Fibroblast of skin of right quadriceps (primary cell): ENCODE measurements around the gene ST6GALNAC6.

Source experiments
- DNase-seq: peaks from one replicate; pipeline ENCODE4 v3.0.0-alpha.2; 2013

ST6GALNAC6 gene

GRCh38 chr9:127931092-127931881 lies 31.9 kb upstream of the ST6GALNAC6 start:
- peak; percentile 65 for DNase-seq

- DNase-seq = peak; percentile 71
Observed at GRCh38 chr9:127930231-127931091, 31.1 kb upstream of the ST6GALNAC6 start, which contains the start of gene PIP5KL1. Gene PIP5KL1 (minus strand): TSS chr9:127930777. CDS start chr9:127930752, 25 bp downstream.

GRCh38 chr9:127929625-127929979 lies 30.2 kb upstream of the ST6GALNAC6 start:
- DNase-seq = no peak

GRCh38 chr9:127928676-127929624 lies 29.5 kb upstream of the ST6GALNAC6 start:
- DNase-seq = no peak

GRCh38 chr9:127927988-127928675 lies 28.7 kb upstream of the ST6GALNAC6 start:
- DNase-seq = no peak

DNA sequence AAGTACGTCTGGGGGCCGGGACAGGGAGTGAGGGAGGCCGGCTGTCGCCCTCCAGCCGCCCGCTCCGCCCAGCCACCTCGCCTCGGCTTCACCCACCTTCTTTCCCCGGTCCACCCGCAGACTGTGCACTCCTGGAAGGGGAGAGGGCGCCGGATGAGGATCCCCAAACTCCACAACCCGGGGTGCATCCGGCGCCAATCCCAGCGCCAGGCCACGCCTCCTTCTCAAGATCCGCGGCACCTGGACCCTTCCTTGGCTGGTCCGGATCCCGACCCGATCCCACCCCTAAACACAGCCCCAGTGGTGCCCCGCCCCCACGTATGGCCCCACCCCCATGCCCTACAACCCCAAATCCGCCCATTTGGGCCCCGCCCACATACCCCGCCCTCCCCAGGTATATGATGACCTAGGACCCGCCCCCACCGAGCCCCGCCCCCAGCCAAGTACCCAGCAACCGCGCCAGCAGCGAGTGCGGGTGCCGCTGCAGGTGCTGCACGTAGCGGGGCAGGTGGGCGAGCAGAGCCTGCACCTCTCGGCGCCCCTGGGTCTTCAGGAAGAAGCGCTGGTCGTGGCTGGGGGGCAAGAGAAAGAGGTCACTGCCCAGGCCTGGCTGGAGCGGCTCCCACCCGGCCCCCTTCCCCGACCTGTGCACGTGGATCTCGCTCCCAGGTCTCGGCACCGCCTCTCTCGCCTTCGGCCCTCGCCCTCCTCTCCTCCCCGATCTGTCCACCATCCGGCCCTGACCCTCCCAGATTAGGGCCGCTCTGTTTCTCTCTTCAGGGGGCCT lies 28.0 kb upstream of the ST6GALNAC6 start:
- DNase-seq = no peak

GRCh38 chr9:127926906-127927200 lies 27.4 kb upstream of the ST6GALNAC6 start:
- DNase-seq = no peak

DNA sequence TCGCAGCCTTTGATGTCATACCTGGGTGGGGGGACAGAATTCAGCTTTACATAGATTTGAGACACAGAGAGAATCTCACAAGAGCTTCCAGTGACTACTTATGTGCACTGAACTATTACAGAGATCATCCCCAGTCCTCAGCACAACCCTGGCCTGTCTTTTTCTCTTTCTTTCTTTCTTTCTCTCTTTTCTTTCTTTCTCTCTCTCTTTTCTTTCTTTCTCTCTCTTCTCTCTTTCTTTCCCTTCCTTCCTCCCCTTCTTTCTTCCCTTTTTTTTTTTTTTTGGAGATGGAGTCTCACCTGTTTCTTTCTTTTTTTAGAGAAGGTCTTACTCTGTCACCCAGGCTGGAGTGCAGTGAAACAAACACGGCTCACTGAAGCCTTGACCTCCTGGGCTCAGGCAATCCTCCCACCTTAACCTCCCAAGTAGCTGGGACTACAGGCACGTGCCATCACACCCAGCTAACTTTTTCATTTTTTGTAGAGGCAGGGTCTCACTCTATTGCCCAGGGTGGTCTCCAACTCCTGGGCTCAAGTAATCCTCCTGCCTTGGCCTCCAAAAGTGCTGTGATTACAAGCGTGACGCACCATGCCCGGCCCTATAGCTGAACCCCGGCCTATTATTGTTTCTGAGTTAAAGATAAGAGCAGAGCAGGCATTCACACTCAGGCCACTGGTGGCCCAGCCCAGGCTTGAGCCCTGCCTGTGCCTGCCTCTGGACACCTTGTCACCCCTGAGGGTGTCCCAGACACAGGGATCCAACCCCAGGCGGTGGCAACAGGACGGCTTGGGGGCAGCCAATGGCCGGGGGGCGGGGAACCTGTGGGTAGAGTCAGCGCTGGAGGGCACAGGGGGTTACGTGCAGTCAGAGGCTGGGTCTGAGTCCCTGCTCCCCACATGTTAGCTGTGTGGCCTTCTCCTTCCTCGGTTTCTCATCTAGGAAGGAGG lies 26.8 kb upstream of the ST6GALNAC6 start:
- DNase-seq = no peak

DNA sequence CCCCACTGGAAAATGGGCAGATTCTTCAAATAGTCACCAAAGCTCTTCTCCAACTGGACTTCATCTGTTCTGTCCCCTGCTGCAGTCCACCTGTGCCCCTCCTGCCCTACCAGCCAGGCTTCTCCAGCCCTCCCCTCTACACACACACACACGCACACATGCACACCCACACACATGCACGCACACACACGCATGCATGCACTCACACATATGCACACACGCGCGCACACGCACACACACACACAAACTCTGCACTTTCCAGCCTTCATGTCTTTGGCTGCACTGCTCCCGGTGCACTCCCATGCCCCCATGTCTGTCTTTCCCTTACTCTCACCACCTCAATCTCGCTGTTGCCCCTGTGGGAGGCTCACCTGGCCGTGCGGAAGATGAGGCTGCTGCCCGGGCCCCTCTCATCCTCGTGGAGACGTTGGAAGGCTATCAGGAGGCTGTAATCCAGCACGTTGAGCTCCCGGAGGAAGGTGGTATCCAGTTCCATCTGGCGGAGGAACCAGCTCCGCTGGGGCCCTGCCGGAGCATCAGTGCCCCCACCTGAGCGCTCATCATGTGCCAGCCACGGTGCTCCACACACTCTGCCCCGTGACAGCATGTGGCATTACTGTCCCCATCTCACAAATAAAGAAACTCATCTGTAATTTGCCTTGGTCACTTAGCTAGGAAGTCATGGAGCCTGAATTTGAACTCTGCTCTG lies 25.5 kb upstream of the ST6GALNAC6 start:
- DNase-seq = no peak

DNA sequence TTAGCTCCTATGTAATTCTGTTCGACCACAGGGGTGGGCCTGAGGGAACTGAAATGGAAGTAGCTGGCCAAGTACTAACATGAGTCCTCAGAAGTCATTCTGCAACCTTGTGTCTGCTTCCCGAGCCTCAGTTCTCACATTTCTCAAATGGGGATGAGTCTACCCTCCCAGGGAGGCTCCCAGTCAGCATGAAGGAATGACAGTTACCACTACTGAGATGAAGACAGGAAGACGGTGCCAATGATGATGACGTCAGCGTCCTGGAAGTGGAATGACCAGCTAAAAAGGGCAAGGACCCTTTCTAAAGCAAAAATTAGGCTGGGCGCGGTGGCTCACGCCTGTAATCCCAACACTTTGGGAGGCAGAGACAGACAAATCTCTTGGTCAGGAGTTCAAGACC lies 24.4 kb upstream of the ST6GALNAC6 start:
- DNase-seq = peak; percentile 94

- DNase-seq = no peak
Observed at GRCh38 chr9:127923046-127923445, 23.6 kb upstream of the ST6GALNAC6 start.

DNA sequence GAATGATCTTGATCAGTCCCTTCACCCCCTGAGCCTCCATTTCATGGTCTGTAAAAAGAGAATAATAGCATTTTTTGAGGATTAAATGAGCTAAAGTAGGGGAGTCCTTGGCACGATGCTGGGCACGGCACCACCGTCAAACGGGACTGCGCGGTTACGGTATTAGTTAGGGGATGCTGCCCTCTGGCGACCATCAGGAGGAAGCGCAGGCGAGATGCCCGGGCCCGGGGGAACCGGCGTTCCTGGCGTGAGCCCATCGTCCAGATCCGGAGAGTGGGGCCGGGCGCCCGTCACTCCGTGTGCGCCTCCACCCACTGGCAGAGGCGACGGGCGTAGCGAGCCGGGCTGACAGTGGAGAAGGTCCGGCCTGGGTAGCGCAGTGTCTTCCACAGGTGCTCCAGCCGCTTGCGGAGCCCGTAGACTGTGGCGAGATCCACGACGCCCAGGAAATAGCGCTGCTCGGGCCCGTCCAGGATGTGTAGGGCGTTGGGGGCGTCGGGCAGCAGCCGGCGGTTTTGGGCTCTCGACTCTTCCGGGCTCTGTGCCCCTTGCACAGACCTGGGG lies 22.2 kb upstream of the ST6GALNAC6 start:
- peak; percentile 48 for DNase-seq

GRCh38 chr9:127920794-127921193 lies 21.4 kb upstream of the ST6GALNAC6 start:
- DNase-seq = no peak

DNA sequence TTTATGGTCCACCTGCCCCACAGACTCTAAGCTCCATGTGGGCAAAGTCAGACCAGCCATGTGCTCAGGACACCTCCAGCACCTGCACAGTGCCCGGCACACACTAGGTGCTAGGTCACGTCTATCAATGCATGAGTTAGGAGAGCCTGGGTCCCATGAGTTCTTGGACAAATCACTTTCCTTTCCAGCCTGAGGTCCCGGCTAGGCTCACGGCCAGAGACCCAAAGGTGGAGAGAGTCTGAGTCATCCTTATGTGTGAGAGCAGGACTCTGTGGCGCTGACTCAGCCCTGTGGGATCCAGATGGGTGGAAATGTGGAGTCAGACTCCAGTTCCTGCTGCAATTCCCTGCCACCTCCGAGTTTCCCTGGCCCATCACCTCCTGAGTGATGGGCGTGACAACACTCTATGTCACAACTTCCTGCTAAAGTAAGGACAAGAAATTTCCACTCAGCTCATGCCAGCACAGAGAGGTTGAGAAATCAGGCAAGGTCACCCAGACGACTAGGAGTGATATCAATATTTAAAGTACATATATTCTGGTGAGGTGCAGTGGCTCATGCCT lies 19.9 kb upstream of the ST6GALNAC6 start:
- DNase-seq = peak; percentile 98

DNA sequence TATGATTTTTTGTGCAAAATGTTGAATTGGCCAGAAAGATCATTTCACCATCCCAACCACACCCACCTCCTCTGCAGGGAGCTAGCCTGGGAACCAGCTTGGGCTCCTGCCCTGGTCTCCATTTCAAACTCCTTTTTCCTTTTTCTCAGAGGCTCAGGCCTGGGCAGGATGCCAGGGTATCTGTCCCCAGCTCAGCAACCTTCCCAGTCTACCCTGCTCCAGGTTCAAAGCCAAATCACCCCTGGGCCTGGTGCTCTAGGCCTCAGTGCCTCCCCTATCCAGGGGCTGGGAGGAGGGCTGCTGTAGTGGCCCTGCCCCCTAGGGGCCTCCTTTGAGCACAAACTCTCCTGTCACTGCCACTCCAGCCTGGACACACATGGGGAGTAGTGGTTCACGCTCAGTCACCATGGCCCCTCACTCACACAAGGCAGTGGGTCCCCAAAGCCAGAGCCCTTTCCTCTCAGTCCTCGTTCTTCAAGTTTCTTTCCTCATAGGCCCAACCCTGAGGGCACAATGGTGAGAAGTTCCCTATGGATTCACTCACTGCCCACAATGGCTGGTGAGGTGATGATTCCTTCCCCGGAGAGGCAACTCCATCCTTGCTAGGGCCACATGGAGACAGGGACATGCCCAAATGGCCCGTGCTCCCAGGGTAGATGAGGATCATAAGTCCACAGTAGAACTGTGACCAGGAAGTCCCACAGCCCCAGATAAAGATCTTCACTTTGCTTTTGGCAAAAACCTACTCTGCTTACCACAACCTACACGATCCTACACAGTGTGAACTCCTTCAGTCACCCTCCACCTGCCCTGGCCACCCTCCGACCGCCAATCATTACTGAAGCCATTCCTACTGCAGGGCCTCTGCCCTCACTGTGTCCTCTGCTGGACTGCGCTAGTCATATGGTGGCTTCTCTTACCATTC lies 19.0 kb upstream of the ST6GALNAC6 start:
- DNase-seq = no peak

- no peak for DNase-seq
Observed at GRCh38 chr9:127917603-127918002, 18.2 kb upstream of the ST6GALNAC6 start.

DNA sequence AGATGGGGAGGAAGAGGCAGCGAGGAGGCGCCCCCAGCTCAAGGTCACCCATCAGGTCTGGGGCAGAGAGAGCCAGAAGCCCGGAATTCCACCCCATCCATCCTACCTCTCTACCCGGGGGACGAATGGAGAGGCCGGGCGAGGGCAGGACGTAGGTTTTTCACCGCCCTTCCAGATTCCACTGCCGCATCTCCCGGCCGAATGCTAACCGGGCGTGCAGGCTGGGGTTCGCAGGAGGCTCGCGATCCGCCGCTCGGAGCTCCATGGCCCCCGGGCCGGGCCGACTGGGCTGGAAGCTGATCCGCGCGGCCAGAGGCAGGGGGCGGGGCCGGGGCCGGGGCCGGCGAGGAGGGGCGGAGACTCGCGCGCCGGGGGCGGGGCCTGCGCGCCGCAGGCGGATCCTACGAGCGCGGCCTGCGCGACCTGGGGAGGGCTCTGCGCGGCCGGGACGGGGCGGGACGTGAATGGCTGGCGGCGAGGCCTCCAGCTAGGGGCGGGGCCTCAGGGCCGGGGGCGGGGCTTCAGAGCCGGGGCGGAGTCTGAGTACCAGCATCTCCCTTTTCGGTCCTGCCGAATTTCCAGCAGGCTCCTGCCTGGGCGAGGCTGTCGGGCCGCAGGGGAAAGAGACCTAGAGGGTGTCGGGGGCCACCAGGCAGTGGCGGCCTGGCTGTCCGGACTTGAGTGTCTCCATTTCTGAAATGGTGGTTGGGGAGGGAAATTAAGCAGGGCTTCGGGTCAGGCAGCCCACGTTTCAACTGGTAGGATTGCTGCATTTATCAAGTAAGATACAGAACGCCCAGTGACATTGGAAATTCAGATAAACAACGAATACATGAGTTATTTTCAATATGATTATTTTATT lies 17.5 kb upstream of the ST6GALNAC6 start, which contains the start of gene ST6GALNAC4:
Gene ST6GALNAC4 (minus strand): TSS at position 322 of the 862 bp plus-strand sequence. CDS start 622 bp downstream, outside the sequence.
- peak; percentile 90 for DNase-seq
